Lower lobe of right lung (tissue), 2 donors: ENCODE data around the gene NDUFB6. TPM values are rescaled to one million over a fixed set of nuclear protein-coding genes. Genes with fewer than 3 reads are reported as not detected.
"Not testable (repeated sequence)": the region's sequence is repeated elsewhere in the genome, so short reads cannot be mapped to it uniquely, and the experiment has no call there.

Experiments
- ATAC-seq, 2 donors: fragments of 200-7000 bp; cut with Tn5 transposase; one replicate each; pipeline ENCODE4 v1.9.1; 2020 to 2022; ENCODE audit warnings: mild to moderate bottlenecking in 2 of 2, moderate library complexity in 2 of 2
- DNase-seq: peaks from one replicate; pipeline ENCODE4 v3.0.0-alpha.2; 2020
- H3K27ac ChIP-seq: fragments of 200-600 bp; one replicate; pipeline ENCODE4 v1.8.0; 2022
- H3K27me3 ChIP-seq: fragments of 200-600 bp; one replicate; pipeline ENCODE4 v1.8.0; 2022; ENCODE audit warnings: low read depth
- H3K36me3 ChIP-seq: fragments of 200-600 bp; one replicate; pipeline ENCODE4 v1.8.0; 2022; ENCODE audit warnings: mild to moderate bottlenecking
- H3K4me1 ChIP-seq: fragments of 200-600 bp; one replicate; pipeline ENCODE4 v1.8.0; 2022
- H3K4me3 ChIP-seq: fragments of 200-600 bp; one replicate; pipeline ENCODE4 v1.8.0; 2022; ENCODE audit warnings: mild to moderate bottlenecking
- H3K9me3 ChIP-seq: fragments of 200-600 bp; one replicate; pipeline ENCODE4 v1.8.0; 2022
- intact Hi-C: fragments of 100-400 bp; cut with DNase I; formaldehyde crosslinking; loops from one replicate; pipeline ENCODE4 v1.11.0; 2022
- total RNA-seq: library from RNA; stranded (reverse); fragmentation: NEBNext Ultra II Directional; extraction: Animal tissue kit (Norgen Biotek cat#: 25700); gene quantifications from one replicate; pipeline ENCODE4 v1.2.1, GENCODE V29; 2021
- TF ChIP-seq, protein P1 (sequence below): fragments of 200-600 bp; IDR thresholded peaks from one replicate; pipeline ENCODE4 v1.8.0; 2022; ENCODE audit warnings: antibody characterized with exemption, mild to moderate bottlenecking
- donor health status: DM: no; HTN: yes; CAD: no; lungs with severe emphysema.

The NDUFB6 gene
- total RNA-seq, 1 donor from 2014 or later: 39.0 TPM

- Histone ChIP-seq H3K4me3 (peak within 1 kb of the TSS; percentile 78), H3K27ac (peak within 1 kb of the TSS; percentile 88), H3K4me1 (peaks cover 28% of the 10 kb centered on the region), H3K36me3 (no peaks in the 10 kb centered on the region), H3K9me3 (no peaks in the 10 kb centered on the region), H3K27me3 (no peaks in the 10 kb centered on the region)
- ATAC-seq: peak; percentile 94 to 97
- TF ChIP-seq, protein P1, sequence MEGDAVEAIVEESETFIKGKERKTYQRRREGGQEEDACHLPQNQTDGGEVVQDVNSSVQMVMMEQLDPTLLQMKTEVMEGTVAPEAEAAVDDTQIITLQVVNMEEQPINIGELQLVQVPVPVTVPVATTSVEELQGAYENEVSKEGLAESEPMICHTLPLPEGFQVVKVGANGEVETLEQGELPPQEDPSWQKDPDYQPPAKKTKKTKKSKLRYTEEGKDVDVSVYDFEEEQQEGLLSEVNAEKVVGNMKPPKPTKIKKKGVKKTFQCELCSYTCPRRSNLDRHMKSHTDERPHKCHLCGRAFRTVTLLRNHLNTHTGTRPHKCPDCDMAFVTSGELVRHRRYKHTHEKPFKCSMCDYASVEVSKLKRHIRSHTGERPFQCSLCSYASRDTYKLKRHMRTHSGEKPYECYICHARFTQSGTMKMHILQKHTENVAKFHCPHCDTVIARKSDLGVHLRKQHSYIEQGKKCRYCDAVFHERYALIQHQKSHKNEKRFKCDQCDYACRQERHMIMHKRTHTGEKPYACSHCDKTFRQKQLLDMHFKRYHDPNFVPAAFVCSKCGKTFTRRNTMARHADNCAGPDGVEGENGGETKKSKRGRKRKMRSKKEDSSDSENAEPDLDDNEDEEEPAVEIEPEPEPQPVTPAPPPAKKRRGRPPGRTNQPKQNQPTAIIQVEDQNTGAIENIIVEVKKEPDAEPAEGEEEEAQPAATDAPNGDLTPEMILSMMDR: peak; percentile 42
- DNase-seq: peak; percentile 96
- intact Hi-C loops: no loop called here
These were observed 46.8 kb downstream of the NDUFB6 start, which contains the start of gene RIGI for GRCh38 chr9:32526041-32526706. TSS of gene RIGI (minus strand) at chr9:32526196. CDS start at chr9:32526166, 30 bp downstream.

DNA sequence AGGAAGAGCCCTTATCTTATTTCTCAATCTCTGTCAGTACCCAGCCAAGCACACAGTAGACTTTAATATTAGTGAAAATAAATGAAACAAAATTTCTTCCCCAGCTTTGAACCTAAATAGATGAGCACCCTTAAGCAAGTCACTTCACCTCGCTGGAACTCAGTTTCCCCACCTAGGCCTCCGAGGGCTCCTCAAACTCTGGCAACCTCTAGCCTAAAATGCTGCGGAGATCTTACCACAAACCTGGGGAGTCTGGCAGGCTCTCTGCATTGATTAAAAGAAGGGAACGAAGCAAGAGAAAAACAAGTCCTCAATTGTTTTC is 47.3 kb downstream of the NDUFB6 start:
- Histone ChIP-seq H3K27ac (peak overlapping the region; percentile 88), H3K36me3 (no peaks in the 10 kb centered on the region), H3K9me3 (no peaks in the 10 kb centered on the region), H3K27me3 (no peaks in the 10 kb centered on the region), H3K4me1 (peaks cover 28% of the 10 kb centered on the region), H3K4me3 (peak overlapping the region; percentile 78)
- TF ChIP-seq, protein P1: no peak
- no peak for ATAC-seq
- intact Hi-C loops: no loop called here
- no peak for DNase-seq

DNA sequence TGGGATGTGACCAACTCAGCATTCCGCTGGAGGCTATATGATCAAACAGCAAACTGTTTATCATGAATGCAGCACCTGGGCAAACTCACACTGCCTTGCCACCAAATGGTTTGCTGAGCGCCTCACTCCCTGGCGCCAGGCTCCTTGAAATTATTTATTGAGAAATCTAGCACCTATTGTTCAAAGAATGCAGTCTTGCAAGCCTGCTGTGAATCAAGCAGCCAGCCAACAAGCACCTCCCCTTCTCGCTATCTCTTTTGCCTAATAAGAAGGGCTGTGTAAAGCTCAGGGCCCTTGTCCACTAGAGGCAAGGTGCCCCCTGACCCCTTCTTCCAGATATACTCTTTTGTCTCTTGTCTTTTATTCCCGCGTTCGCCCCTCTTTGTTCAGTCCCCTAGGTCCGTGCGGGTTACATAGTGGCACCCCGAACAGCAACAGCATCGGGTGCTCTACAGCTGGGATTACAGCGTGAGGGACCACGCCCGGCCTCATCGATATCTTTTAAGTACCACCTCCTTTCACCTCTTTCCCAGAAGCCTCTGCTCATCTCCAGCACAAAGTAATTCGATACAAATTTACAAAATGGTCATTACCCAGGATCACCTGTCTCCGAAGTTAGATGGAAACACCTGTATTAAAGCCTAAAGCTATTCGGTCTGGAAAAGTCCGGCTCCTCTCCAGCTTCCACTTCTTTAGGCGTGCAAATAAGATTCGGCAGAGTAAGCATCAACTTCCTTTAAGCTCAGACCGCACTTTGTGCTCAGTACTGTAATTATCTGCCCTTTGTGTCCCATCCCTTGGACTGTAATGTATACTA is 47.9 kb downstream of the NDUFB6 start:
- peak; percentile 49 to 64 for ATAC-seq
- peak overlapping the region; percentile 78 for H3K4me3 ChIP-seq
- no peak for DNase-seq
- peaks cover 28% of the 10 kb centered on the region for H3K4me1 ChIP-seq
- no peaks in the 10 kb centered on the region for H3K9me3 ChIP-seq
- no peaks in the 10 kb centered on the region for H3K36me3 ChIP-seq
- H3K27ac ChIP-seq: peak overlapping the region; percentile 88
- intact Hi-C loops: no loop called here
- TF ChIP-seq, protein P1: no peak
- no peaks in the 10 kb centered on the region for H3K27me3 ChIP-seq

DNA sequence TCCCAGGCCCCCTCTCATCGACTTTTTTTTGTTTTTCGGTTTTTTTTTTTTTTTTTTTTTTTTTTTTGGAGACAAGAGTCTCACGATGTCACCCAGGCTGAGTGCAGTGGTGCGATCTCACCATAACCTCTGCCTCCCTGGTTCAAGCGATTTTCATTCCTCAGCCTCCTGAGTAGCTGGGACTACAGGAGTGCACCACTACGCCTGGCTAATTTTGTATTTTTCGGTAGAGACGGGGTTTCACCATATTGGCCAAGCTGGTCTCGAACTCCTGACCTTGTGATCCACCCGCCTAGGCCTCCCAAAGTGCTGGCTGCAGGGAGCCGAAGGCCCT is 48.4 kb downstream of the NDUFB6 start:
- ATAC-seq, H3K36me3 ChIP-seq, H3K27me3 ChIP-seq, H3K27ac ChIP-seq, intact Hi-C loops, DNase-seq, H3K9me3 ChIP-seq: not testable (repeated sequence)
- H3K4me3 ChIP-seq: peak overlapping the region; percentile 78
- H3K4me1 ChIP-seq: peaks cover 28% of the 10 kb centered on the region

- TF ChIP-seq, protein P1: no peak
- Histone ChIP-seq H3K27ac (no peak overlapping the region), H3K36me3 (no peaks in the 10 kb centered on the region), H3K27me3 (no peaks in the 10 kb centered on the region), H3K4me1 (peaks cover 28% of the 10 kb centered on the region), H3K9me3 (no peaks in the 10 kb centered on the region), H3K4me3 (peak overlapping the region; percentile 78)
- intact Hi-C loops: no loop called here
- ATAC-seq (no peak), DNase-seq (no peak)
These were observed 49.0 kb downstream of the NDUFB6 start for GRCh38 chr9:32523910-32524309.

GRCh38 chr9:32518276-32518675 is 54.7 kb downstream of the NDUFB6 start:
- DNase-seq: no peak
- TF ChIP-seq, protein P1: no peak
- no peaks in the 10 kb centered on the region for H3K9me3 ChIP-seq
- H3K27me3 ChIP-seq: no peaks in the 10 kb centered on the region
- H3K4me1 ChIP-seq: no peaks in the 10 kb centered on the region
- no peak overlapping the region for H3K4me3 ChIP-seq
- ATAC-seq: no peak
- intact Hi-C loops: no loop called here
- no peak overlapping the region for H3K27ac ChIP-seq
- H3K36me3 ChIP-seq: no peaks in the 10 kb centered on the region
